HepG2 (cell line): Measurements from ENCODE around the gene FXN. TPM values are rescaled to one million over a fixed set of nuclear protein-coding genes. Genes with fewer than 3 reads are reported as not detected.

Experiments used
- FOXJ3 ChIP-seq: sonication (generic); formaldehyde crosslinking; IDR thresholded peaks from 2 replicates; pipeline ENCODE4 v1.4.0; 2020; ENCODE audit warnings: missing genetic modification reagents, mild to moderate bottlenecking, borderline replicate concordance
- FOXO4 ChIP-seq: sonication (generic); formaldehyde crosslinking; conservative IDR thresholded peaks from 2 replicates; pipeline ENCODE4 v1.8.1; 2023; ENCODE audit warnings: missing genetic modification reagents
- HOXD1 ChIP-seq: sonication (generic); formaldehyde crosslinking; IDR thresholded peaks from 2 replicates; pipeline ENCODE4 v1.5.0; 2020; ENCODE audit warnings: missing genetic modification reagents
- IKZF4 ChIP-seq: sonication (generic); formaldehyde crosslinking; IDR thresholded peaks from 2 replicates; pipeline ENCODE4 v1.5.1; 2020; ENCODE audit warnings: borderline replicate concordance, mild to moderate bottlenecking, low read depth, missing genetic modification reagents; ENCODE audit errors: not compliant biosample characterization
- KDM1A ChIP-seq: IDR thresholded peaks from 2 replicates; pipeline ENCODE4 v1.6.1; 2016; ENCODE audit warnings: missing compliant biosample characterization
- KIAA2018 ChIP-seq: sonication (generic); formaldehyde crosslinking; IDR thresholded peaks from 2 replicates; pipeline ENCODE4 v1.5.0; 2020; ENCODE audit warnings: mild to moderate bottlenecking, missing genetic modification reagents, borderline replicate concordance
- MEIS1 ChIP-seq: sonication (generic); formaldehyde crosslinking; IDR thresholded peaks from 2 replicates; pipeline ENCODE4 v1.9.0; 2021; ENCODE audit warnings: mild to moderate bottlenecking, missing genetic modification reagents, moderate library complexity, borderline replicate concordance
- PCBP2 ChIP-seq: fragments of 200-400 bp; formaldehyde crosslinking; optimal IDR thresholded peaks from 2 replicates; pipeline ENCODE3; 2018; ENCODE audit warnings: low read length, low read depth; ENCODE audit not compliant: poor library complexity, severe bottlenecking
- REST ChIP-seq, 2 experiments: IDR thresholded peaks; 2 replicates each; pipeline ENCODE4 v1.6.1; 2011 to 2012; ENCODE audit warnings: low read length in 2 of 2, borderline replicate concordance in 1 of 2, low read depth in 1 of 2, mild to moderate bottlenecking in 1 of 2, moderate library complexity in 1 of 2
- SIN3B ChIP-seq: fragments of 150-350 bp; IDR thresholded peaks from 2 replicates; pipeline ENCODE4 v1.6.1; 2014; ENCODE audit warnings: low read length
- SMARCC2 ChIP-seq: fragments of 450-650 bp; IDR thresholded peaks from 2 replicates; pipeline ENCODE4 v1.6.1; 2017; ENCODE audit warnings: antibody characterized with exemption, mild to moderate bottlenecking
- SRF ChIP-seq: IDR thresholded peaks from 2 replicates; pipeline ENCODE4 v1.6.1; 2011; ENCODE audit warnings: mild to moderate bottlenecking, low read depth, low read length, moderate library complexity
- ZKSCAN1 ChIP-seq: fragments of 150-350 bp; IDR thresholded peaks from 2 replicates; pipeline ENCODE4 v1.6.1; 2014; ENCODE audit warnings: low read length
- ZNF639 ChIP-seq: conservative IDR thresholded peaks from 2 replicates; pipeline ENCODE4 v1.6.1; 2018; ENCODE audit warnings: missing genetic modification reagents
- polyA plus RNA-seq, 8 experiments: library from polyadenylated mRNA; depleted of rRNA in 3 of 8; stranded (reverse) in 7 of 8; unstranded in 1 of 8; fragments of >200 nt; fragmentation: Illumina TruSeq in 4 of 8; extraction: Trizol in 4 of 8; gene quantifications; 2 replicates each; pipeline versions ENCODE4 v1.2.1 to v1.2.3, GENCODE V29; 2011 to 2016; ENCODE audit warnings: low read depth in 4 of 8, missing spikeins in 1 of 8, mixed read lengths in 1 of 8; ENCODE audit not compliant: insufficient read depth in 1 of 8
- total RNA-seq, 5 experiments: library from RNA; depleted of rRNA; stranded (reverse); fragments of >200 nt; fragmentation: Illumina TruSeq; extraction: Trizol; gene quantifications; 2 replicates each; pipeline ENCODE4 v1.2.3, GENCODE V29; 2016; ENCODE audit warnings: low read depth in 1 of 5

FXN gene
- total and polyA plus RNA-seq, 2 of the 13 experiments (the other 11 are each of a cell fraction or from before 2014, with no cell fraction given), result 24.1 to 26.0 TPM

- TF ChIP-seq KIAA2018 (no peak), MEIS1 (CRISPR knock-in tag) (no peak), PCBP2 (no peak), FOXJ3 (CRISPR knock-in tag) (0 out of 2 replicates have a peak, but pooled peaks have one; percentile 21), ZKSCAN1 (no peak), IKZF4 (no peak), ZNF639 (CRISPR knock-in tag) (0 out of 2 replicates have a peak, but pooled peaks have one; percentile 27), SRF (peak; percentile 47; the same call in 1 of the 2 replicates), SMARCC2 (no peak), FOXO4 (CRISPR knock-in tag) (no peak), REST (IDR thresholded peaks at IDR 0.05; ENCODE audit: borderline replicate concordance in 1 of 2, low read depth in 1 of 2, low read length in 2 of 2) (no peak), HOXD1 (CRISPR knock-in tag) (no peak), KDM1A (CRISPR knock-in tag) (no peak), SIN3B (no peak)
Measured at GRCh38 chr9:69131682-69132081, 96.1 kb downstream of the FXN start (continued).
